K562 (cell line): ENCODE results near the gene FBN1. TPM values are rescaled to one million over a fixed set of nuclear protein-coding genes. Genes with fewer than 3 reads are reported as not detected.

ENCODE experiments used
- ATAC-seq: fragments of 200-7000 bp; cut with Tn5 transposase; 3 replicates; pipeline ENCODE4 v1.9.1; 2020; ENCODE audit warnings: moderate library complexity
- BruUV-seq: library from RNA; stranded (reverse); fragments of 400-500 nt; replicated peaks from 2 replicates; lab custom pipeline; 2021; lab: Mats Ljungman, UMichigan
- CTCF ChIA-PET: fragments of 300-600 bp; formaldehyde crosslinking; extraction: SDS; loops from one replicate; lab custom pipeline; 2021; ENCODE audit warnings: low intra/inter-chr PET ratio; lab: Yijun Ruan, JAX
- POLR2A ChIA-PET: fragments of 300-600, 350-650 bp; sonication (Branson Sonifier 250); formaldehyde crosslinking; extraction: SDS; loops from one replicate; lab custom pipeline; 2021; ENCODE audit warnings: antibody characterized with exemption, inconsistent platforms; lab: Yijun Ruan, JAX
- DNase-seq, 4 experiments: peaks; one replicate each; pipeline versions ENCODE4 v3.0.0 to v3.0.0-alpha.2; 2011 to 2018; ENCODE audit warnings: low spot score in 3 of 4, mixed read lengths in 3 of 4; ENCODE audit errors: extremely low read depth in 1 of 4
- FAIRE-seq: peaks from 2 replicates; lab custom pipeline; 2011; peaks lifted over from hg19 to GRCh38; lab: Jason Lieb, UNC
- H2AFZ ChIP-seq: 2 replicates; pipeline ENCODE4 v1.6.0; 2011; ENCODE audit warnings: low read depth, low read length, control low read depth, inconsistent platforms
- H3K27ac ChIP-seq: fragments of 200-600 bp; 3 replicates; pipeline ENCODE4 v1.8.0; 2011; ENCODE audit warnings: low read depth, mild to moderate bottlenecking, control low read depth, inconsistent platforms, low read length, moderate library complexity, mixed read lengths; ENCODE audit errors: extremely low read depth
- H3K27me3 ChIP-seq, 2 experiments: fragments of 300-600 bp in 1 of 2; 2 replicates in 1 of 2; 3 replicates in 1 of 2; pipeline versions ENCODE4 v1.6.0 to v1.8.0; 2011; ENCODE audit warnings: inconsistent platforms in 2 of 2, low read length in 2 of 2, mild to moderate bottlenecking in 1 of 2, mixed read lengths in 1 of 2, moderate library complexity in 1 of 2; ENCODE audit not compliant: control insufficient read depth in 2 of 2, insufficient read depth in 2 of 2
- H3K36me3 ChIP-seq: fragments of 300-600 bp; 3 replicates; pipeline ENCODE4 v1.8.0; 2011; ENCODE audit warnings: mild to moderate bottlenecking, low read length, inconsistent platforms; ENCODE audit not compliant: control insufficient read depth, insufficient read depth
- H3K4me1 ChIP-seq, 2 experiments: fragments of 200-600 bp in 1 of 2; replicated peaks in 1 of 2; 2 replicates in 1 of 2; 3 replicates in 1 of 2; pipeline versions ENCODE4 v1.5.1 to v1.8.0; 2011; ENCODE audit warnings: inconsistent platforms in 2 of 2, low read length in 2 of 2, mild to moderate bottlenecking in 1 of 2, mixed read lengths in 1 of 2, moderate library complexity in 1 of 2; ENCODE audit not compliant: control insufficient read depth in 2 of 2, insufficient read depth in 2 of 2
- H3K4me2 ChIP-seq: 2 replicates; pipeline ENCODE4 v1.6.1; 2011; ENCODE audit warnings: low read length, control low read depth, inconsistent platforms, mixed read lengths; ENCODE audit not compliant: insufficient read depth
- H3K4me3 ChIP-seq: fragments of 200-600 bp; sonication (generic), shearing (Covaris generic); 2 replicates; pipeline ENCODE4 v1.5.1; 2016; ENCODE audit warnings: control low read depth, inconsistent platforms
- H3K79me2 ChIP-seq: fragments of 200-600 bp; 3 replicates; pipeline ENCODE4 v1.8.0; 2011; ENCODE audit warnings: low read length, inconsistent platforms; ENCODE audit not compliant: control insufficient read depth, insufficient read depth
- H3K9ac ChIP-seq, 2 experiments: 2 replicates each; pipeline versions ENCODE4 v1.6.0 to v1.6.1; 2011; ENCODE audit warnings: low read depth in 2 of 2, low read length in 2 of 2, control low read depth in 1 of 2, inconsistent platforms in 1 of 2, mild to moderate bottlenecking in 1 of 2, mixed read lengths in 1 of 2; ENCODE audit not compliant: insufficient read depth in 1 of 2
- H3K9me1 ChIP-seq: one replicate; pipeline ENCODE4 v1.6.0; 2011; ENCODE audit warnings: inconsistent platforms, mild to moderate bottlenecking, low read length, moderate library complexity; ENCODE audit not compliant: control insufficient read depth, insufficient read depth
- H3K9me3 ChIP-seq: replicated peaks from 2 replicates; pipeline ENCODE4 v1.5.1; 2011; ENCODE audit warnings: low read depth, low read length, inconsistent platforms; ENCODE audit not compliant: control insufficient read depth, insufficient read depth
- H4K20me1 ChIP-seq: replicated peaks from 2 replicates; pipeline ENCODE4 v1.6.1; 2011; ENCODE audit warnings: low read length, inconsistent platforms, mixed read lengths; ENCODE audit not compliant: control insufficient read depth, insufficient read depth
- EGR1 ChIP-seq: fragments of 450-650 bp; conservative IDR thresholded peaks from 2 replicates; pipeline ENCODE4 v1.6.1; 2017; ENCODE audit warnings: mild to moderate bottlenecking
- EWSR1 ChIP-seq: fragments of 450-650 bp; IDR thresholded peaks from 2 replicates; pipeline ENCODE4 v1.6.1; 2018; ENCODE audit warnings: borderline replicate concordance, mild to moderate bottlenecking, low read depth, moderate library complexity; ENCODE audit not compliant: partially characterized antibody
- HDGF ChIP-seq: fragments of 450-650 bp; IDR thresholded peaks from 2 replicates; pipeline ENCODE4 v1.6.1; 2016
- NCOA1 ChIP-seq: fragments of 450-650 bp; IDR thresholded peaks from 2 replicates; pipeline ENCODE4 v1.6.1; 2016; ENCODE audit warnings: low read depth
- NELFE ChIP-seq: IDR thresholded peaks from 2 replicates; pipeline ENCODE4 v1.6.1; 2011; ENCODE audit warnings: mild to moderate bottlenecking; ENCODE audit not compliant: insufficient read depth, insufficient read length
- PTRF ChIP-seq: fragments of 450-650 bp; IDR thresholded peaks from 2 replicates; pipeline ENCODE4 v1.6.1; 2016; ENCODE audit warnings: mild to moderate bottlenecking, missing genetic modification characterization, missing compliant biosample characterization
- PTTG1 ChIP-seq: fragments of 450-650 bp; IDR thresholded peaks from 2 replicates; pipeline ENCODE4 v1.6.1; 2016; ENCODE audit warnings: low read depth, mild to moderate bottlenecking, missing genetic modification characterization, missing compliant biosample characterization
- RBM25 ChIP-seq: fragments of 200-400 bp; formaldehyde crosslinking; IDR thresholded peaks from 2 replicates; pipeline ENCODE4 v1.6.1; 2018; ENCODE audit warnings: low read length, low read depth, moderate library complexity; ENCODE audit not compliant: severe bottlenecking
- SRSF9 ChIP-seq: fragments of 200-400 bp; formaldehyde crosslinking; IDR thresholded peaks from 2 replicates; pipeline ENCODE4 v1.6.1; 2017; ENCODE audit warnings: low read depth, low read length, borderline replicate concordance
- ZNF696 ChIP-seq: fragments of 250-450 bp; sonication (Bioruptor Pico); conservative IDR thresholded peaks from 2 replicates; pipeline ENCODE4 v1.4.0; 2020; ENCODE audit warnings: mild to moderate bottlenecking, moderate library complexity
- WGBS: fragments of 100-300 bp; shearing (Covaris generic); methylation state at CpG from one replicate; pipeline ENCODE4 v1.1.6; 2016; ENCODE audit warnings: low coverage, mixed read lengths; ENCODE audit not compliant: insufficient coverage; ENCODE audit errors: missing lambda C conversion rate; 5-methylcytosine and 5-hydroxymethylcytosine counted together
- in situ Hi-C: fragments of 300-500 bp; cut with MboI; formaldehyde crosslinking; loops from 4 replicates; pipeline ENCODE4 v1.15.0; 2018; ENCODE audit warnings: inconsistent platforms, mixed read lengths
- intact Hi-C: fragments of 100-400 bp; cut with micrococcal nuclease; formaldehyde crosslinking; loops from 2 replicates; pipeline ENCODE4 v1.14.2; 2022
- polyA plus RNA-seq, 8 experiments: library from polyadenylated mRNA; depleted of rRNA in 4 of 8; stranded (reverse) in 5 of 8; unstranded in 3 of 8; fragments of >200 nt; fragmentation: Nextera tagmentation in 2 of 8; fragmentation: Illumina TruSeq in 1 of 8; extraction: Ambion mirVana in 2 of 8; extraction: Trizol in 1 of 8; gene quantifications; 2 replicates each; pipeline versions ENCODE4 v1.2.1 to v1.2.3, GENCODE V29; 2011 to 2014; ENCODE audit warnings: inconsistent platforms in 1 of 8, missing spikeins in 1 of 8
- total RNA-seq, 7 experiments: library from RNA; depleted of rRNA in 6 of 7; stranded (reverse); fragments of >200 nt in 6 of 7; fragmentation: Illumina TruSeq in 2 of 7; extraction: Trizol in 2 of 7; gene quantifications; 2 replicates each; pipeline versions ENCODE4 v1.2.1 to v1.2.3, GENCODE V29; 2011 to 2021; ENCODE audit warnings: low replicate concordance in 1 of 7
- TF ChIP-seq, protein P1 (sequence below): fragments of 450-650 bp; formaldehyde crosslinking; IDR thresholded peaks from 2 replicates; pipeline ENCODE4 v1.4.0; 2020; ENCODE audit warnings: mild to moderate bottlenecking, moderate library complexity
- TF ChIP-seq, protein P2 (sequence below): fragments of 450-650 bp; IDR thresholded peaks from 2 replicates; pipeline ENCODE4 v1.6.1; 2016
- TF ChIP-seq, protein P3 (sequence below): IDR thresholded peaks from 3 replicates; pipeline ENCODE4 v1.6.1; 2011; ENCODE audit warnings: borderline replicate concordance, mild to moderate bottlenecking, moderate library complexity; ENCODE audit not compliant: insufficient read length; ENCODE audit errors: extremely low read depth
- TF ChIP-seq, protein P4 (sequence below): fragments of 250-450 bp; sonication (Bioruptor Pico); IDR thresholded peaks from 2 replicates; pipeline ENCODE4 v1.4.0; 2020; ENCODE audit warnings: mild to moderate bottlenecking, moderate library complexity

The FBN1 gene
- total and polyA plus RNA-seq, 9 of the 15 experiments (the other 6 are each of a cell fraction or from before 2014, with no cell fraction given), result 0.15 to 1.2 (median 0.60) TPM

DNA sequence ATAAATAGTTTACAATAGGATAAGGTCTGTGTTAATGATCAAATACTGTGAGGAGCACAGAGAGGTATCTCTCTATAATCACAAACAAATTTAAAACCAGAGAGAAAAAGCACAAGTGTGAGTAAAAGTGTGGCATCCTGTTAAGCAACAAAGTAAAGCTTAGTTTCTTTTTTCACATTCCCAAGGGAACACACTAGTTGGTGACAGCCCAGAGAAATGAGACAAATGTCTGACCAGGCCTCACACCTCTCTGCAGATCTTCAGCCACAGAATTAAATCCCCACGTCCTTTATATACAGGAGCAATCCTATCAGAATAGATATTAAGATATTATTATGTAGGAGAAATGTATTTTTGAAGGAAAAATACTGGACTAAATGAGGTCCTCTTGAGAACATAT lies 2.7 kb downstream of the FBN1 start:
- in situ Hi-C loops, result no loop called here
- 8% methylated on average over 1 of the region's 1 CpG for WGBS
- Histone ChIP-seq H3K9ac (no peak overlapping the region), H3K36me3 (no peaks in the 10 kb centered on the region), H3K79me2 (no peaks in the 10 kb centered on the region), H3K9me1 (no peaks in the 10 kb centered on the region), H4K20me1 (no peaks in the 10 kb centered on the region), H3K4me1 (no peaks in the 10 kb centered on the region), H3K27me3 (no peaks in the 10 kb centered on the region), H3K4me2 (no peak overlapping the region), H3K9me3 (no peaks in the 10 kb centered on the region), H3K27ac (no peak overlapping the region), H3K4me3 (no peak overlapping the region), H2AFZ (no peak overlapping the region)
- ATAC-seq (no peak), FAIRE-seq (no peak), DNase-seq (no peak)
- intact Hi-C loops, result no loop called here
- ChIA-PET POLR2A (interaction anchor here (0.6 kb wide), 1 partner anchor 290 kb away, joined by 3 read pairs; no protein-coding TSS in a partner anchor), CTCF (interaction anchor here (0.6 kb wide), 1 partner anchor 77 kb away, joined by 3 read pairs; no protein-coding TSS in a partner anchor)
- no TSS peak for BruUV-seq
- TF ChIP-seq, protein P1, sequence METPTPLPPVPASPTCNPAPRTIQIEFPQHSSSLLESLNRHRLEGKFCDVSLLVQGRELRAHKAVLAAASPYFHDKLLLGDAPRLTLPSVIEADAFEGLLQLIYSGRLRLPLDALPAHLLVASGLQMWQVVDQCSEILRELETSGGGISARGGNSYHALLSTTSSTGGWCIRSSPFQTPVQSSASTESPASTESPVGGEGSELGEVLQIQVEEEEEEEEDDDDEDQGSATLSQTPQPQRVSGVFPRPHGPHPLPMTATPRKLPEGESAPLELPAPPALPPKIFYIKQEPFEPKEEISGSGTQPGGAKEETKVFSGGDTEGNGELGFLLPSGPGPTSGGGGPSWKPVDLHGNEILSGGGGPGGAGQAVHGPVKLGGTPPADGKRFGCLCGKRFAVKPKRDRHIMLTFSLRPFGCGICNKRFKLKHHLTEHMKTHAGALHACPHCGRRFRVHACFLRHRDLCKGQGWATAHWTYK (CRISPR knock-in tag), result no peak
- TF ChIP-seq, protein P2, sequence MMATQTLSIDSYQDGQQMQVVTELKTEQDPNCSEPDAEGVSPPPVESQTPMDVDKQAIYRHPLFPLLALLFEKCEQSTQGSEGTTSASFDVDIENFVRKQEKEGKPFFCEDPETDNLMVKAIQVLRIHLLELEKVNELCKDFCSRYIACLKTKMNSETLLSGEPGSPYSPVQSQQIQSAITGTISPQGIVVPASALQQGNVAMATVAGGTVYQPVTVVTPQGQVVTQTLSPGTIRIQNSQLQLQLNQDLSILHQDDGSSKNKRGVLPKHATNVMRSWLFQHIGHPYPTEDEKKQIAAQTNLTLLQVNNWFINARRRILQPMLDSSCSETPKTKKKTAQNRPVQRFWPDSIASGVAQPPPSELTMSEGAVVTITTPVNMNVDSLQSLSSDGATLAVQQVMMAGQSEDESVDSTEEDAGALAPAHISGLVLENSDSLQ, result no peak
- TF ChIP-seq, protein P3, sequence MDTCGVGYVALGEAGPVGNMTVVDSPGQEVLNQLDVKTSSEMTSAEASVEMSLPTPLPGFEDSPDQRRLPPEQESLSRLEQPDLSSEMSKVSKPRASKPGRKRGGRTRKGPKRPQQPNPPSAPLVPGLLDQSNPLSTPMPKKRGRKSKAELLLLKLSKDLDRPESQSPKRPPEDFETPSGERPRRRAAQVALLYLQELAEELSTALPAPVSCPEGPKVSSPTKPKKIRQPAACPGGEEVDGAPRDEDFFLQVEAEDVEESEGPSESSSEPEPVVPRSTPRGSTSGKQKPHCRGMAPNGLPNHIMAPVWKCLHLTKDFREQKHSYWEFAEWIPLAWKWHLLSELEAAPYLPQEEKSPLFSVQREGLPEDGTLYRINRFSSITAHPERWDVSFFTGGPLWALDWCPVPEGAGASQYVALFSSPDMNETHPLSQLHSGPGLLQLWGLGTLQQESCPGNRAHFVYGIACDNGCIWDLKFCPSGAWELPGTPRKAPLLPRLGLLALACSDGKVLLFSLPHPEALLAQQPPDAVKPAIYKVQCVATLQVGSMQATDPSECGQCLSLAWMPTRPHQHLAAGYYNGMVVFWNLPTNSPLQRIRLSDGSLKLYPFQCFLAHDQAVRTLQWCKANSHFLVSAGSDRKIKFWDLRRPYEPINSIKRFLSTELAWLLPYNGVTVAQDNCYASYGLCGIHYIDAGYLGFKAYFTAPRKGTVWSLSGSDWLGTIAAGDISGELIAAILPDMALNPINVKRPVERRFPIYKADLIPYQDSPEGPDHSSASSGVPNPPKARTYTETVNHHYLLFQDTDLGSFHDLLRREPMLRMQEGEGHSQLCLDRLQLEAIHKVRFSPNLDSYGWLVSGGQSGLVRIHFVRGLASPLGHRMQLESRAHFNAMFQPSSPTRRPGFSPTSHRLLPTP, result no peak
- no peak for TF ChIP-seq SRSF9
- TF ChIP-seq EGR1, result no peak
- no peak for TF ChIP-seq EWSR1
- no peak for TF ChIP-seq PTRF (tag)
- TF ChIP-seq ZNF696, result no peak
- no peak for TF ChIP-seq NCOA1
- no peak for TF ChIP-seq PTTG1
- TF ChIP-seq, protein P4, sequence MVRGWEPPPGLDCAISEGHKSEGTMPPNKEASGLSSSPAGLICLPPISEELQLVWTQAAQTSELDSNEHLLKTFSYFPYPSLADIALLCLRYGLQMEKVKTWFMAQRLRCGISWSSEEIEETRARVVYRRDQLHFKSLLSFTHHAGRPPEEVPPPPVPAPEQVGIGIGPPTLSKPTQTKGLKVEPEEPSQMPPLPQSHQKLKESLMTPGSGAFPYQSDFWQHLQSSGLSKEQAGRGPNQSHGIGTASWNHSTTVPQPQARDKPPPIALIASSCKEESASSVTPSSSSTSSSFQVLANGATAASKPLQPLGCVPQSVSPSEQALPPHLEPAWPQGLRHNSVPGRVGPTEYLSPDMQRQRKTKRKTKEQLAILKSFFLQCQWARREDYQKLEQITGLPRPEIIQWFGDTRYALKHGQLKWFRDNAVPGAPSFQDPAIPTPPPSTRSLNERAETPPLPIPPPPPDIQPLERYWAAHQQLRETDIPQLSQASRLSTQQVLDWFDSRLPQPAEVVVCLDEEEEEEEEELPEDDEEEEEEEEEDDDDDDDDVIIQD (CRISPR knock-in tag), result no peak
- TF ChIP-seq NELFE, result no peak
- TF ChIP-seq RBM25, result no peak
- TF ChIP-seq HDGF, result no peak
